Activated effector memory CD4-positive, alpha-beta T cell treated with Interleukin-2 at 50 U/mL for 16 hours (primary cell): ENCODE measurements around the gene PCDHGA5.
"Not testable (repeated sequence)": the region's sequence is repeated elsewhere in the genome, so short reads cannot be mapped to it uniquely, and the experiment has no call there.

ENCODE experiments used
- DNase-seq: peaks from one replicate; pipeline ENCODE4 v3.0.0-alpha.2; 2020

The PCDHGA5 gene

GRCh38 chr5:141354900-141355469, 9.0 kb upstream of the PCDHGA5 start, which contains the start of gene PCDHGA4:
Gene PCDHGA4, plus strand, starts transcription at chr5:141355021. Its CDS starts 87 bp downstream, at chr5:141355108.
- no peak for DNase-seq

- no peak for DNase-seq
Observed at GRCh38 chr5:141355641-141356040, 8.3 kb upstream of the PCDHGA5 start.

GRCh38 chr5:141356133-141356532, 7.8 kb upstream of the PCDHGA5 start:
- no peak for DNase-seq

GRCh38 chr5:141356950-141357349, 7.0 kb upstream of the PCDHGA5 start:
- no peak for DNase-seq

- no peak for DNase-seq
Observed at GRCh38 chr5:141359790-141360426, 4.1 kb upstream of the PCDHGA5 start, which contains the start of gene PCDHGB2. Gene PCDHGB2, plus strand, starts transcription at chr5:141359994. Its CDS starts 142 bp downstream, at chr5:141360136.

- no peak for DNase-seq
Observed at GRCh38 chr5:141360685-141361084, 3.3 kb upstream of the PCDHGA5 start.

- DNase-seq, result no peak
Observed at GRCh38 chr5:141362719-141363118, 1.2 kb upstream of the PCDHGA5 start.

GRCh38 chr5:141366016-141366896, 2.3 kb downstream of the PCDHGA5 start:
- no peak for DNase-seq

GRCh38 chr5:141369994-141370848, 6.3 kb downstream of the PCDHGA5 start, which contains the start of gene PCDHGB3:
Gene PCDHGB3, plus strand, starts transcription at chr5:141370242. Its CDS starts 153 bp downstream, at chr5:141370395.
- DNase-seq, result peak; percentile 10

- no peak for DNase-seq
Observed at GRCh38 chr5:141371572-141372475, 7.9 kb downstream of the PCDHGA5 start.

- DNase-seq, result no peak
Observed at GRCh38 chr5:141373673-141374317, 9.8 kb downstream of the PCDHGA5 start, which contains the start of gene PCDHGA6. Gene PCDHGA6, plus strand, starts transcription at chr5:141373891. Its CDS starts 193 bp downstream, at chr5:141374084.

GRCh38 chr5:141374627-141375026, 10.7 kb downstream of the PCDHGA5 start:
- no peak for DNase-seq

GRCh38 chr5:141375444-141376155, 11.6 kb downstream of the PCDHGA5 start:
- not testable (repeated sequence) for DNase-seq

- DNase-seq, result no peak
Observed at GRCh38 chr5:141382469-141383294, 18.7 kb downstream of the PCDHGA5 start, which contains the start of gene PCDHGA7. Gene PCDHGA7, plus strand, starts transcription at chr5:141382742. Its CDS starts 158 bp downstream, at chr5:141382900.

- DNase-seq, result no peak
Observed at GRCh38 chr5:141383345-141383744, 19.4 kb downstream of the PCDHGA5 start.

- no peak for DNase-seq
Observed at GRCh38 chr5:141384471-141385267, 20.7 kb downstream of the PCDHGA5 start.

GRCh38 chr5:141387557-141388311, 23.8 kb downstream of the PCDHGA5 start, which contains the start of gene PCDHGB4:
Gene PCDHGB4, plus strand, starts transcription at chr5:141387698. Its CDS starts 187 bp downstream, at chr5:141387885.
- DNase-seq, result not testable (repeated sequence)
